Measurements from ENCODE around the gene TSSK6.

Gene TSSK6

DNA sequence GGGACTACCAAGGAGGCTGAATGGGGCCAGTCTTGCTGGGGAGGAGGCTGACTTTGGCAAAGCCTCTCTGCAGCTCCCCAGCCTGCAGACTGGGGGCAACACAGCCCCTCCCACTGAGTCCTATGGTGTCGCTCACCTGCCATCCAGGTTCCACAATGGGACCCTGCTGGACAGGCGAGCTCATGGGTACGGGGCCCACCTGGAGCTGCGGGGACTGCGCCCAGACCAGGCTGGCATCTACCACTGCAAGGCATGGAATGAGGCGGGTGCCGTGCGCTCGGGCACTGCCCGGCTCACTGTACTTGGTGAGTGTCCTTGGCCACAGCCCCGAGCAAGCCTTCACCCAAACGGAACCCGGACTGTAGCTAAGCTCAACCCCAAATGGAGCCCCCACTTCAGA, 27.8 kb upstream of the TSSK6 start:
- TF ChIP-seq, protein P1, sequence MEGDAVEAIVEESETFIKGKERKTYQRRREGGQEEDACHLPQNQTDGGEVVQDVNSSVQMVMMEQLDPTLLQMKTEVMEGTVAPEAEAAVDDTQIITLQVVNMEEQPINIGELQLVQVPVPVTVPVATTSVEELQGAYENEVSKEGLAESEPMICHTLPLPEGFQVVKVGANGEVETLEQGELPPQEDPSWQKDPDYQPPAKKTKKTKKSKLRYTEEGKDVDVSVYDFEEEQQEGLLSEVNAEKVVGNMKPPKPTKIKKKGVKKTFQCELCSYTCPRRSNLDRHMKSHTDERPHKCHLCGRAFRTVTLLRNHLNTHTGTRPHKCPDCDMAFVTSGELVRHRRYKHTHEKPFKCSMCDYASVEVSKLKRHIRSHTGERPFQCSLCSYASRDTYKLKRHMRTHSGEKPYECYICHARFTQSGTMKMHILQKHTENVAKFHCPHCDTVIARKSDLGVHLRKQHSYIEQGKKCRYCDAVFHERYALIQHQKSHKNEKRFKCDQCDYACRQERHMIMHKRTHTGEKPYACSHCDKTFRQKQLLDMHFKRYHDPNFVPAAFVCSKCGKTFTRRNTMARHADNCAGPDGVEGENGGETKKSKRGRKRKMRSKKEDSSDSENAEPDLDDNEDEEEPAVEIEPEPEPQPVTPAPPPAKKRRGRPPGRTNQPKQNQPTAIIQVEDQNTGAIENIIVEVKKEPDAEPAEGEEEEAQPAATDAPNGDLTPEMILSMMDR (IDR thresholded peaks at IDR 0.05; ENCODE audit: unreplicated experiment in 3 of 3) = no peak
- H3K27me3 Mint-ChIP-seq (ENCODE audit: low read depth) = peaks cover 9% of the 10 kb centered on the region
- no peaks in the 10 kb centered on the region for H3K9me3 Mint-ChIP-seq
- no peak overlapping the region for H3K4me3 Mint-ChIP-seq
- no peak overlapping the region for H3K27ac Mint-ChIP-seq
- H3K36me3 Mint-ChIP-seq (ENCODE audit: low read depth) = no peaks in the 10 kb centered on the region
- peaks cover 7% of the 10 kb centered on the region for H3K4me1 Mint-ChIP-seq

DNA sequence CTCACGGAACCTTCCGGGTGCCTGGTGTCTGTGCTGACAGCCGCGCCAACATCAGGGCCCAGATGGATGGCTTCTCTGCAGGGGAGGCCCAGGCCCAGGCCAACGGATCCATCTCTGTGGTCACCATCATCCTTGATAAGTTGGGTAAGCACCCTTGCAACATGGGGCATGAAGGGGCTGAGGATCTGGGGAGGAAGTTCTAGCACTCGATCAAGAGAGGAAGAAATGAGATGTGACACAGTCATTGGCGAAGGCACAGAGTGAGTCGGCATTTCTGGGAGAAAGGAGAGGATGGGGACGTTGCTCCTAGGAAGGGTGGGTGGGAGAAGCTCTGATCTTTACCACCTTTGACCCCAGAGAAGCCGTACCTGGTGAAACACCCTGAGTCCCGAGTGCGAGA, 27.2 kb upstream of the TSSK6 start:
- TF ChIP-seq, protein P1 (IDR thresholded peaks at IDR 0.05; ENCODE audit: unreplicated experiment in 3 of 3) = no peak
- Mint-ChIP-seq H3K27ac (no peak overlapping the region), H3K36me3 (ENCODE audit: low read depth) (no peaks in the 10 kb centered on the region), H3K9me3 (no peaks in the 10 kb centered on the region), H3K4me3 (no peak overlapping the region), H3K4me1 (peaks cover 7% of the 10 kb centered on the region), H3K27me3 (ENCODE audit: low read depth) (peaks cover 9% of the 10 kb centered on the region)

GRCh38 chr19:19541616-19542015, 26.3 kb upstream of the TSSK6 start:
- Mint-ChIP-seq H3K27ac (no peak overlapping the region), H3K4me1 (peaks cover 7% of the 10 kb centered on the region), H3K27me3 (ENCODE audit: low read depth) (peaks cover 9% of the 10 kb centered on the region), H3K4me3 (no peak overlapping the region), H3K9me3 (no peaks in the 10 kb centered on the region), H3K36me3 (ENCODE audit: low read depth) (no peaks in the 10 kb centered on the region)
- TF ChIP-seq, protein P1 (IDR thresholded peaks at IDR 0.05; ENCODE audit: unreplicated experiment in 3 of 3) = no peak

- no peaks in the 10 kb centered on the region for H3K9me3 Mint-ChIP-seq
- no peak overlapping the region for H3K27ac Mint-ChIP-seq
- peaks cover 7% of the 10 kb centered on the region for H3K4me1 Mint-ChIP-seq
- TF ChIP-seq, protein P1 (IDR thresholded peaks at IDR 0.05; ENCODE audit: unreplicated experiment in 3 of 3) = no peak
- H3K36me3 Mint-ChIP-seq (ENCODE audit: low read depth) = no peaks in the 10 kb centered on the region
- H3K4me3 Mint-ChIP-seq = no peak overlapping the region
- peaks cover 9% of the 10 kb centered on the region for H3K27me3 Mint-ChIP-seq (ENCODE audit: low read depth)
Observed at GRCh38 chr19:19540715-19541515, 25.6 kb upstream of the TSSK6 start.

DNA sequence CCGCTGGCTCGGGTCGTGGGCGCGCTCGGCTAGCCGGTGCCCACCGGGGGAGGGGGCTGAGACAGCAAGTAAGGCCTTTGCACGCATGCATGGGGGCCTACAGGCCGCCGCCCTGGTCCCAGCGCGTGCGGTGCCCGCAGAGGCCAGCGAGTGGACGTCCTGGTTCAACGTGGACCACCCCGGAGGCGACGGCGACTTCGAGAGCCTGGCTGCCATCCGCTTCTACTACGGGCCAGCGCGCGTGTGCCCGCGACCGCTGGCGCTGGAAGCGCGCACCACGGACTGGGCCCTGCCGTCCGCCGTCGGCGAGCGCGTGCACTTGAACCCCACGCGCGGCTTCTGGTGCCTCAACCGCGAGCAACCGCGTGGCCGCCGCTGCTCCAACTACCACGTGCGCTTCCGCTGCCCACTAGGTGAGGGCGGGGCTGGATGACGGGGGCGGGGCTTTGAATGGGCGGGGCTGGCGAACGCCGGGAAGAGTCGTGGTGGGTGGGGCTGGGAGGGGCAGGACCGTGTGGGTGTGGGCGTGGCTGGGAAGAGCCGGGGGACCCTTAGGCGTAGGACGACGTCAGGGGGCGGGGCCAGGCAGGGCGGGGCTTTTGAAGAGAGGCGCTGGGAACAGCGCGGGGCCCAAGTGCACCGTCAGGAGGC, 24.8 kb upstream of the TSSK6 start:
- H3K4me3 Mint-ChIP-seq = no peak overlapping the region
- peaks cover 9% of the 10 kb centered on the region for H3K27me3 Mint-ChIP-seq (ENCODE audit: low read depth)
- H3K4me1 Mint-ChIP-seq = peaks cover 7% of the 10 kb centered on the region
- H3K36me3 Mint-ChIP-seq (ENCODE audit: low read depth) = no peaks in the 10 kb centered on the region
- TF ChIP-seq, protein P1 (IDR thresholded peaks at IDR 0.05; ENCODE audit: unreplicated experiment in 3 of 3) = no peak
- H3K9me3 Mint-ChIP-seq = no peaks in the 10 kb centered on the region
- H3K27ac Mint-ChIP-seq = no peak overlapping the region

All from nephron (organoid).